ENCODE data around the gene OSBPL10. TPM values are rescaled to one million over a fixed set of nuclear protein-coding genes. Genes with fewer than 3 reads are reported as not detected.

OSBPL10 gene
- polyA plus RNA-seq, 2 of the 4 experiments (the other 2 are of a cell fraction), result 9.2 to 17.0 TPM

DNA sequence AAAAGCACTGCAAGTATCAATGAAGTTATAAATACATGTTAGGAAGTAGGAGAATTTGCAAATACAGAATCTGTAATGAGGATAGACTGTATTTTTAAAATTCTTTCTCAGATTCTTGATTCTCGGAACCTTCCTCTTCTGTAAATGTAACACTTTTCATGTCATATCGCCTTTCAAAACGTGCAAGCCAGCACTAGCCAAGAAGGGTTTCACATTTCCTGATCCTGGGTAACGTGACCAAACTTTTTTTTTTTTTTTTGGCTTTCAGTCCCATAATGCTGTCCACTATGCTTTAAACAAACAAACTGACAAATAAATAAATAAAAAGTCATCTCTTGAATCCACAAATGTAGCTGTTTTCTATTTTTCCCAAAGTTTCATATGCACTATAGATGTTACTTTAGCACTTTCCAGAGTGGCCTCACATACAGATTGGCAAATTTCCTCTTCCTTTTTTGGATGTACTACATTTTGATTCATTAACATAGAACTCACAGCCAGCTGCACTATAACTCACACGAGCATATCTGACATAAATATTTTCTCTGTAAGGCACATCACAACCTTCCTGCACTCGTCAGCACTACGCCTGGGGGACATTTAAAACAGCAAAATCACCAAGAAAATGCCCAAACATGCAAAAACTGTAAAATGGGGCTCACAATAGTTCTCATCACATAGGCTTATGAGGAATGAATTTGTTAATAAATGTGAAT is 208.1 kb downstream of the OSBPL10 start (continued):
- TF ChIP-seq ZSCAN20 (CRISPR knock-in tag; IDR thresholded peaks at IDR 0.05), result no peak
- TF ChIP-seq FOSL2 (IDR thresholded peaks at IDR 0.05), result no peak
- no peak for TF ChIP-seq FOSL2 (CRISPR knock-in tag; IDR thresholded peaks at IDR 0.05)

DNA sequence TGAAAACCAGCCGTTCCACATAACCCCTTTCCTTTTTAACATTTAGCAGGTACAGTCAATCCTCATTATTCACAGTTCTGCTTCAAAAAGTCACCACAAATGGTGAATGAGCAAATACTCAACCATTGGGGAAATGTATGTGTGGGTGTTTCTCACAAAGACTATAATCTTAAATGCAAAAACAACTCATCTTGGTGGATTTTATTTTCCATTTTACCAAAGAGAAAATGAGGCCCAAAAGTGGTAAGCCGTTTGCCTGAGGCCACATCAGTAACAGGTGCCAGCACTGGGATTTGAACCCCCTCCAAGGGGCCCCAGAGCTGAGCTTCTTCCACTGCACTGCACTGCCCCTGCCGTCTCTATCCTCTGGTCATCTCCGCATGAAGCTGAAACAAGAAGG is 208.8 kb downstream of the OSBPL10 start:
- Histone ChIP-seq H3K9me3 (no peaks in the 10 kb centered on the region), H3K4me2 (no peak overlapping the region), H3K4me3 (no peak overlapping the region), H3K27ac (no peak overlapping the region), H3K4me1 (no peaks in the 10 kb centered on the region)
- 84% methylated on average over 4 of the region's 4 CpGs for WGBS (ENCODE audit: missing lambda C conversion rate)
- FAIRE-seq (no peak), DNase-seq (ENCODE audit: low read depth in 1 of 2, low spot score in 1 of 2) (no peak), ATAC-seq (no peak)
- ChIA-PET CTCF (no interaction called here), POLR2A (no interaction called here)
- TF ChIP-seq RNF2 (IDR thresholded peaks at IDR 0.05; ENCODE audit: borderline replicate concordance, low read depth) (no peak), MYC (IDR thresholded peaks at IDR 0.05; ENCODE audit: borderline replicate concordance, low read length) (no peak)

DNA sequence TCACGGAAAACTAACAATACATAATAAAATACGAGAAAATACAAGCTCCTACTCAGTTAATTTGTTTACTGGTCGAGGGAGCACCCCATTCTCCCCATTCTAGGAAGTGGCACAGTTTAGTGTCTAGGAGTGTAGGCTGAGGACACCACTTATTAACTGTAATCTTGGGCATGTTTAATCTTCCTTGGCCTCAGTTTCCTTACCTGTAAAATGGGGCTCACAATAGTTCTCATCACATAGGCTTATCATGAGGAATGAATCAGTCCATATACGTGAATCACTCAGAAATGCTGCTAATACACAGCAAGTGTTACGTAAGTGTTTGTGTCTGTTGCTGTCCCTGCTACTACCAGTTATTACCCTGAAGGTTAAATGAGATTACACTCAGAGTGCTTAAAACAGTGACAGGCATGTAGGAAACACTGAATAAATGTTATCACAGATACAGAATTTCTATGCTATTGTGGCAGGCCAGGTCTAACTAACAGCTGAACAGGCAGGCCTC is 210.2 kb downstream of the OSBPL10 start:
- WGBS (ENCODE audit: missing lambda C conversion rate), result 70% methylated on average over 5 of the region's 5 CpGs
- ATAC-seq, result 0 out of 6 replicates have a peak, but pooled peaks of 1 of the 2 experiments have one; percentile 54
- H3K27ac ChIP-seq, result no peak overlapping the region
- H3K4me2 ChIP-seq, result no peak overlapping the region
- ChIA-PET POLR2A (no interaction called here), CTCF (no interaction called here)
- H3K4me3 ChIP-seq, result no peak overlapping the region
- TF ChIP-seq POLR2A (IDR thresholded peaks at IDR 0.05; ENCODE audit: low read length) (no peak), RFX5 (IDR thresholded peaks at IDR 0.05) (no peak), MAZ (IDR thresholded peaks at IDR 0.05; ENCODE audit: borderline replicate concordance, low read depth, low read length) (no peak), CEBPB (IDR thresholded peaks at IDR 0.05) (no peak), BCL3 (IDR thresholded peaks at IDR 0.05) (no peak)
- no peaks in the 10 kb centered on the region for H3K4me1 ChIP-seq
- H3K9me3 ChIP-seq, result no peaks in the 10 kb centered on the region
- DNase-seq (ENCODE audit: low read depth in 1 of 2, low spot score in 1 of 2), result no peak
- FAIRE-seq, result no peak

DNA sequence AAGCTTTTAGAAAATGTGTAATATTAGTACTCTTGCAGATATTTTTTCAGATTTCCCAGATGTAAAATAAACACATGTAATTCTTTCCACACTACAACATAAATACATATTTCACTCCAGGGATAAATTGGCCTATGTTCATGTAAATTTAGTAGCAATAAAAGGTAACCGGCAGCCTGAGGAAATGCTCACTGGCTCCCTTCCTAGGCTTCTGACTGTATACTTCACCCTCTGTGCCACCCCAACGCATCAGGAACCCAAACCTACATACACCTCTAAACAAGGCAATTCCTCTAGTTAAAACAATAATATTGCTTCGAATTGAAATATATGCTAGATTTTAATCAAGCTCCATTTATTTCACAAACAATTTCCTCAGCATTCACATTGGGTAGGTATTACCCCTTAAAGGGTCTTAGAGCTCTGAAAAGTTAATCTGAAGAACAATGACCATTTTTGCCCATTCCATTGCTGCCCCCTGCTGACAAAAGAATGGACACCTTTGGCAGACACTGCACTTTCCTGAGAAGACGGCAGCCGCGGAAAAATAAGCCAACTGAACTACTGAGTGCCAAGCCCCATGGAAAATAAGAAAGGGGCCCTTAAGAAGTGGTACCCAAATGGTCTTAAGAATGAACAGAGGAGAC is 212.5 kb downstream of the OSBPL10 start:
- H3K9me3 ChIP-seq, result no peaks in the 10 kb centered on the region
- WGBS (ENCODE audit: missing lambda C conversion rate), result 50% methylated on average over 6 of the region's 6 CpGs
- CTCF ChIA-PET, result interaction anchor here (0.6 to 1.4 kb wide), 15 partner anchors 10 to 999 kb away, joined by 3 to 6 read pairs (median 4); no protein-coding TSS in a partner anchor
- H3K4me2 ChIP-seq, result no peak overlapping the region
- no peak for FAIRE-seq
- ATAC-seq, result peak; percentile 72 to 87; a peak in 5 of 6 replicates
- TF ChIP-seq SMC3 (IDR thresholded peaks at IDR 0.05), result peak; percentile 79
- TF ChIP-seq, protein P1, sequence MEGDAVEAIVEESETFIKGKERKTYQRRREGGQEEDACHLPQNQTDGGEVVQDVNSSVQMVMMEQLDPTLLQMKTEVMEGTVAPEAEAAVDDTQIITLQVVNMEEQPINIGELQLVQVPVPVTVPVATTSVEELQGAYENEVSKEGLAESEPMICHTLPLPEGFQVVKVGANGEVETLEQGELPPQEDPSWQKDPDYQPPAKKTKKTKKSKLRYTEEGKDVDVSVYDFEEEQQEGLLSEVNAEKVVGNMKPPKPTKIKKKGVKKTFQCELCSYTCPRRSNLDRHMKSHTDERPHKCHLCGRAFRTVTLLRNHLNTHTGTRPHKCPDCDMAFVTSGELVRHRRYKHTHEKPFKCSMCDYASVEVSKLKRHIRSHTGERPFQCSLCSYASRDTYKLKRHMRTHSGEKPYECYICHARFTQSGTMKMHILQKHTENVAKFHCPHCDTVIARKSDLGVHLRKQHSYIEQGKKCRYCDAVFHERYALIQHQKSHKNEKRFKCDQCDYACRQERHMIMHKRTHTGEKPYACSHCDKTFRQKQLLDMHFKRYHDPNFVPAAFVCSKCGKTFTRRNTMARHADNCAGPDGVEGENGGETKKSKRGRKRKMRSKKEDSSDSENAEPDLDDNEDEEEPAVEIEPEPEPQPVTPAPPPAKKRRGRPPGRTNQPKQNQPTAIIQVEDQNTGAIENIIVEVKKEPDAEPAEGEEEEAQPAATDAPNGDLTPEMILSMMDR (IDR thresholded peaks at IDR 0.05), result peak; percentile 73
- no peak for TF ChIP-seq ZNF302 (CRISPR knock-in tag; IDR thresholded peaks at IDR 0.05)
- TF ChIP-seq RAD21 (conservative IDR thresholded peaks at IDR 0.05 in 1 of 2, IDR thresholded peaks at IDR 0.05 in 1 of 2), result peak; percentile 84 to 85
- no peak overlapping the region for H3K4me3 ChIP-seq
- H3K27ac ChIP-seq, result no peak overlapping the region
- DNase-seq (ENCODE audit: low read depth in 1 of 2, low spot score in 1 of 2), result peak; percentile 8 to 56
- H3K4me1 ChIP-seq, result no peaks in the 10 kb centered on the region
- POLR2A ChIA-PET, result no interaction called here

All from A549 (cell line).